HG03565 (cell line): ENCODE data around the gene DLG2.
"Not testable (repeated sequence)": the region's sequence is repeated elsewhere in the genome, so short reads cannot be mapped to it uniquely, and the experiment has no call there.

Experiments used
- ATAC-seq: cut with Tn5 transposase; IDR thresholded peaks from one replicate; pipeline ENCODE4 v1.9.1; 2021; ENCODE audit warnings: mild to moderate bottlenecking, moderate library complexity; ENCODE audit not compliant: unreplicated experiment

Gene DLG2

GRCh38 chr11:85627332-85627997 lies at the start of gene DLG2:
Gene DLG2, minus strand, starts transcription at chr11:85627344.
- ATAC-seq: no peak

- no peak for ATAC-seq
Measured at GRCh38 chr11:85673393-85673792, 46.2 kb upstream of the DLG2 start.

- ATAC-seq: no peak
Measured at GRCh38 chr11:85672105-85672902, 45.2 kb upstream of the DLG2 start.

- ATAC-seq: not testable (repeated sequence)
Measured at GRCh38 chr11:85670949-85671663, 44.0 kb upstream of the DLG2 start.

GRCh38 chr11:85668157-85668556 lies 41.0 kb upstream of the DLG2 start:
- ATAC-seq: no peak

- no peak for ATAC-seq
Measured at GRCh38 chr11:85666687-85667086, 39.5 kb upstream of the DLG2 start.

- ATAC-seq: no peak
Measured at GRCh38 chr11:85665733-85666132, 38.6 kb upstream of the DLG2 start.

- peak; percentile 87 for ATAC-seq
Measured at GRCh38 chr11:85664615-85665481, 37.7 kb upstream of the DLG2 start, which contains the start of gene CREBZF. Gene CREBZF, minus strand, starts transcription at chr11:85665129. Its CDS starts 254 bp downstream, at chr11:85664875.

GRCh38 chr11:85663753-85664614 lies 36.8 kb upstream of the DLG2 start:
- peak; percentile 54 for ATAC-seq

- no peak for ATAC-seq
Measured at GRCh38 chr11:85663080-85663752, 36.1 kb upstream of the DLG2 start.

GRCh38 chr11:85661972-85662664 lies 35.0 kb upstream of the DLG2 start:
- no peak for ATAC-seq

- no peak for ATAC-seq
Measured at GRCh38 chr11:85658180-85658579, 31.0 kb upstream of the DLG2 start.

- ATAC-seq: no peak
Measured at GRCh38 chr11:85656777-85657176, 29.6 kb upstream of the DLG2 start.

GRCh38 chr11:85654343-85654742 lies 27.2 kb upstream of the DLG2 start:
- not testable (repeated sequence) for ATAC-seq

GRCh38 chr11:85652786-85653447 lies 25.8 kb upstream of the DLG2 start:
- no peak for ATAC-seq

- no peak for ATAC-seq
Measured at GRCh38 chr11:85651118-85651517, 24.0 kb upstream of the DLG2 start.

- peak; percentile 99 for ATAC-seq
Measured at GRCh38 chr11:85647604-85648299, 20.6 kb upstream of the DLG2 start, which contains the start of gene TMEM126A. Gene TMEM126A, plus strand, starts transcription at chr11:85647967. Its CDS starts 2,289 bp downstream, at chr11:85650256.
